ENCODE data around the gene GRIK3.

GRCh38 chr1:36869826-36870225, 164.5 kb downstream of the GRIK3 start:
- TF ChIP-seq POLR2AphosphoS5 (IDR thresholded peaks at IDR 0.05; ENCODE audit: low read depth, low read length): no peak
- TF ChIP-seq POLR2A (IDR thresholded peaks at IDR 0.05; ENCODE audit: low read depth, low read length): no peak

All from GM12892 (cell line).